NCI-H1417 treated with DMSO at 0.1 percent for 48 hours (cell line): ENCODE data around the gene CHGA.

Source experiments
- DNase-seq: peaks from one replicate; lab custom pipeline; 2025; lab: John Stamatoyannopoulos, UW

Gene CHGA, protein sequence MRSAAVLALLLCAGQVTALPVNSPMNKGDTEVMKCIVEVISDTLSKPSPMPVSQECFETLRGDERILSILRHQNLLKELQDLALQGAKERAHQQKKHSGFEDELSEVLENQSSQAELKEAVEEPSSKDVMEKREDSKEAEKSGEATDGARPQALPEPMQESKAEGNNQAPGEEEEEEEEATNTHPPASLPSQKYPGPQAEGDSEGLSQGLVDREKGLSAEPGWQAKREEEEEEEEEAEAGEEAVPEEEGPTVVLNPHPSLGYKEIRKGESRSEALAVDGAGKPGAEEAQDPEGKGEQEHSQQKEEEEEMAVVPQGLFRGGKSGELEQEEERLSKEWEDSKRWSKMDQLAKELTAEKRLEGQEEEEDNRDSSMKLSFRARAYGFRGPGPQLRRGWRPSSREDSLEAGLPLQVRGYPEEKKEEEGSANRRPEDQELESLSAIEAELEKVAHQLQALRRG

DNA sequence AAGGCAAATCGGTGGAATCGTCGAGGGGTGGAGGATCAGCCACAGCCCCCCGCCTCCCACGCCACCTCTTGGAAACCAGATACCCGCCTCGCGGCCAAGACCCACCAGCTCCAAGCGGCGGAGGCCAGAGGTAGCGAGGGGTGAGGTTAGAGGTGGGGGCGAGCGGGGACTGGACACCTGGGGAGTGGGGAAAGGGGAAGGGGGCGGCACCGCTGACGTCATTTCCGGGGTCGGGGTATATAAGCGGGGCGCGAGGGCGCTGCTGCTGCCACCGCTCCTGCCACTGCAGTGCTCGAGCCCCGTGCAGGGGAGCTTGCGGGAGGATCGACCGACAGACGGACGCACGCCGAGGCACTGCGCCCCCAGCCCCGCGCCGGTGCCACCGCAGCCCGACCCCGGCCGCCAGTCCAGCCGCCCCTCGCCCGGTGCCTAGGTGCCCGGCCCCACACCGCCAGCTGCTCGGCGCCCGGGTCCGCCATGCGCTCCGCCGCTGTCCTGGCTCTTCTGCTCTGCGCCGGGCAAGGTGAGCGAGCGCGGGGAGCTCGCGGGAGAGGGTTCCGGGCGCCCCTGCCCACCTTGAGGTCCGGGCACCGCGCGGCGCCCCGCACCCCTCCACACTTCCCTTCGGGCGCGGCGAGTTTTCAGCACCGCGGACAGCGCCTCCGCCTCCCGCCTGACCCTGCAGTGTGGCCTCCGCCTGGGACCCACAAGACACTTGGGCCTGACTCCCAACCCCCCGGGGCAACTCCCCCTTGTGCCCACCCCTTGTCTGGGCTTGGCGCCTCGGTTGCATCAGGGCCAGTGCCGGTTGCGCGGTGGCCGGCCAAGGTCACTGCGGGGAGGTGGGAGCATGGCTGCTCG lies at the start of gene CHGA:
Gene CHGA, plus strand, starts transcription at position 268 of the 861 bp plus-strand sequence. Its CDS starts 210 bp downstream, at position 478.
- peak; percentile 47 for DNase-seq

DNA sequence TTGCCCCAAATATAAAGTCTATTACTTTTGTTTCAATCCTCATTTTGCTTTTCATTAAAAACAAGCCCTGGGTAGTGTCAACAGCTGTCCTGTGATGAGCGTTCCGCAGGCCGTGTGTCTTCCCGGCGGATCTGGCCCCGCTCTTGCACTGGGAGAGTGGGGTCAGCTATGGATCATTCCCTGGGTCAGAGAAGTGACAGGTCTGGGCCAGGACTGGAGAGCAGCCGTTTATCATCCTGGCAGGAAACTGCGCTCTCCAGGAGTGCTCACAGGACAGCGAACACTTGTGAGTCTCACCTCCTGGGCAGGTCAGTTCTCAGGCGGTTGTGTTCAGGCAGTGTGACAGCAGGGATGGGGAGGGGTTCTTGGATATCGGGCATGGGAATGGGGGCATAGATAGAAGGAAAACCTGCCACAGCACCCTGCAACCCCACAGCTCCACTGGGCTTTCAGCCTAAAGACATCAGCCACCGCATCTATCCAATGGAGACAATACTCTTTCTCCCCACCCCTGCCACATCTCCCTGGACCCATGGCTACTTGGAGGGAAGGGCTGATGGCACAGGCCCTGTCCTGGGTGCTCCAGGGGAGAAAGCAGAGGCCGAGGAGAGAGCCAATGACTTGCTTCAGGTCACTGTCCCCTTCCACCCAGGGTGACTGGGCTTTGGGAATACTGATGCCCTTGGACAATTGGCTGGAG lies 47.8 kb upstream of the CHGA start:
- no peak for DNase-seq

DNA sequence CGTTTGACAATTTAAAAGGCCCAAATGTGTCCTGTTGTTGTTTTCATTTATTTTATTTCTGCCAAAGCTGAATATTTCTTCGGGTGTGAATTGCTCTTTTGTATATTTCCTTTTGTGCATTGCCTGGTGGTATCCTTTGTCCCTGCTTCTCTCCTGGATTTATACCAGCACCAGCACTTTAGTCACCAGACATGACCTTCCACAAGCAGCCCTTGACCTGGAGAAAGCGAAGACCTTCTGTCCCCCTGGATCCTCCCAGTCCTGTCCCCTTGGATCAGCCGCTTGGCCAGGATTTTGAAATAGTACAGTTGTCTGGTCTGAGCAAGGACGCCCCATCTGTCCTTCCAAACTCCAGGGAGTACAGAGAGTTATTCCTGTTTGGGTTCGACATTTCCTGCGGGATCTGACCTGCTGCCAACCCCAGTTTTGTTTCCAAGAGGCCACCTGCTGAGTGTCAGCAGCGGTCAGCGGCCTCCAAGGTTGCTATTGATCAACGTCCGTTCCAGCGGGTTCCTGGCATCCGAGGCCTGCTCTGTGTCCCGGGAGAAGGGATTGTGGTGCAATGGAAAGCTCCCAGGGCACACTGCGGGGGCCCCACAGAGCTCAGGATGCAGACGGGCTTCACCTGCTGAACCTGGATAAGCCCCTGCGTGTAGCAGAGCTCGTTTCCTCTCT lies 45.1 kb upstream of the CHGA start:
- no peak for DNase-seq

DNA sequence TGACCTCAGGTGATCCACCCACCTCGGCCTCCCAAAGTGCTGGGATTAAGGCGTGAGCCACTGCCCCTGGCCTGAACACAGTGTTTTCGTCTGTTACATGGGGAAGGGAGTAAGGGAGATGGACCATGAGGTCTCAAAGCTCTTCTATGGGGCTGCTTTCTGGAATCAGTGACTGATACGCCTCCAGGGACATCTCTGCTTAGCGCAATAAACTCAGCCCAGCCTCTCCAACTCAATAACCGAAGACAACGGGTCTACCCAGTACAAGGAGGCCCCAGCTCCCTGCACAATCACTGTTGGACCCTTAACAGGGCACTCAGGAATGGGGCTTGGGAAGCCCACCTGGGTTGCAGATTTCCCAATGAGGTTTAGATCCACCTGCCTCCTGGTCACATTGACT lies 42.6 kb upstream of the CHGA start:
- DNase-seq = no peak

DNA sequence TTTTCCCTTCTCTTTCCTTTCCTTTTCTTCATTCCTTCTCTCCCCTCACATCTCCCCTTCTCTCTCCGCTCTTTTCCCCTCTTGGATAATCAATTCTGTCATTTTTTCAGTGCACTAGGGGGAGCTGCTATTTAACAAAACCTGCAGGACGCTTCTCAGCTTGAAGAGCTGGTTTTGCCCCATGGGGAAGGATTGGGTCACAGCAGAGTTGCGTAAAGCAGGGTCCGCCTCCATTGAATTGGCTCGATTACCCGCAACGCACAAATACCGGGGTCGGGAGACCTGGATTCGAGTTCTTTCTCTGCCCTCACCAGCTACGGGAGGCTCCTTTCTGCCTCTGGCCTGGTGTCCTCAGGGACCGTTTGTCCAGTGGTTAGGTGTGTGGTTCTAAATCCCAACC lies 42.1 kb upstream of the CHGA start:
- no peak for DNase-seq

DNA sequence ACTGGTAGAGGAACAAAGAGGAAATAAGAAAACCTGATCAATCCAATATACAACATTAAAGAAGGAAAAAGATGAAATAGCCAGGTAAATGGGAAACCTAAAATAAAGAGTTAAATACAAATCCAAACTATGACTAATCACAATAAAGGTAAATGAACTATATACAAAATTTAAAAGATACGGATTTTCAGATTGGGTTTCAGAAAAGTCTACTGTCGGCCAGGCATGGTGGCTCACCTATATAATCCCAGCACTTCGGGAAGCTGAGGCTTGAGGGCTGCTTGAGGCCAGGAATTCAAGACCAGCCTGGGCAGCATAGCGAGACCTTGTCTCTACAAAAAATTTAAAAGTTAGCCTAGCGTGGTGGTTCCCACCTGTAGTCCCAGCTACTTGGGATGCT lies 39.9 kb upstream of the CHGA start:
- DNase-seq = no peak

DNA sequence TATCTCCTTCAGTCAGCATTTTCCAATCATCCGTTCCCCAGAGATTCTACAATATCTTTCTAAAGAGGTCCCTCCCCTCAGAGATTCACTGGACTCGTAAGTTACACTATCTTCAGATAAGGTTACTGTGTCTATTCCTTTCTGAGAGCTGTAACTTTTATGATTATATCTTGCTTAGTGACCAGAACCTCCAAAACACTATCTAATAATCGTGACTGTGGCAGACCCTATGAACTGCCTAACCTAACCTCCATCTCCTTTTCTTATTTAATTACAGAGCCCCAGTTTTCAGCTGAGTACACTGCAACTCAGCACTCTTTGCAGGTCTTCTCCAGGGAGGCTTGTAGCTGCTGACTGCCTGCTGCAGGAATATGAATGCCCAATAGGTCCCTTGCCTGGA lies 38.5 kb upstream of the CHGA start:
- no peak for DNase-seq

DNA sequence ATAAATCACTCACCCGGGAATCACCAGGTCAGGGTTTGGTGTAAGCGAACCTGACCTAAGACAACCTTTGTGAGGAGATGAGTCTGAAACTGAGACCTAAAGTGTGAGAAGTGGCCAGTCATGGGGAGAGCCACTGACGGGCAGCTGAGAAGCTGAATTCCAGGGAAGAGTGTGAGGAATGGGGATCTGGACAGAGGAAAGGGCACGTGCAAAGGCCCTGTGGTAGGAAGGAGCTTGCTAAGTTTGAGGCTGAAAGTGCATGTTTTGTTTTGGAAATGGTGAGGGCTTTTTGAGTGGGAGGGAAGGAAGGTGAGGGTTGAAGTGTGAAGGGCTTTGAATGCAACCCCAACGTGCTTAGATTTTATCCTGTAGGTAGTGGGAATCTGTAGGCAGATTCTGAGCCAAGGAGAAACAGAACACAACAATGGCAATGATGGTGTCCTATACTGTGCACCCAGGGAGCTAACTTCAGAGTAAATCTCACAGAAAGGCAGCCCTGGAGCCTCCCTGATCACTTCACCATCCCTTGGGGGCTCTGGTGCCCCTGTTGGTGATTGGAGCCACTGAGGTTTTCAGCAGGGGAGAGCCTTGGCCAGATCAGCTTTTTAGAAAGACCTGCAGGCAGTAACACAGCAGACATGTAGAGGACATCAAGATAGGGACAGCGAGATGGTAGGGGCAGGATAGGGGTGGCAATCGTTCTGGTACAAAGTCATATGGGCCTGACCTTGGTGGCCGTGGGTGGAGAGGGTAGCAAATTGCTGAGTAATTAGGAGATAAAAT lies 37.5 kb upstream of the CHGA start:
- no peak for DNase-seq

DNA sequence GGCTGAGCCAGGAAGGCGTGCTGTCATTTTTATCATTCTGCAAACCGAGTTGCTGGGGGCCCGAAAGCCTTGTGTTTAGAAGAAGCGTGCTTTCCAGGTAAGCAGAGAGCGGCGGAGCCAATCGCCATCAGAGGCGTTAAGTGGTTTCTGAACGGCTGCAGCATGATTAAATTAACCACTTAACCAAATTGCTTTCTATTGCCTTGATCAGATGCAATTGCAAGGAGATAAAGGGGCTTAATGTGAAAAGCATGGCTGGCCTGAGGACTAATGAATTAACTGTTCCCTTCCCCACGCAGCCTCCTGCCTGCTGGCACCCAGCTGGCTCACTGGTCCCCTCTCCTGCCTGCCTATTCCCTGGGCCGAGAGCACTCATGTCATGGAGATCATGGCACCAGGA lies 36.6 kb upstream of the CHGA start:
- peak; percentile 94 for DNase-seq

DNA sequence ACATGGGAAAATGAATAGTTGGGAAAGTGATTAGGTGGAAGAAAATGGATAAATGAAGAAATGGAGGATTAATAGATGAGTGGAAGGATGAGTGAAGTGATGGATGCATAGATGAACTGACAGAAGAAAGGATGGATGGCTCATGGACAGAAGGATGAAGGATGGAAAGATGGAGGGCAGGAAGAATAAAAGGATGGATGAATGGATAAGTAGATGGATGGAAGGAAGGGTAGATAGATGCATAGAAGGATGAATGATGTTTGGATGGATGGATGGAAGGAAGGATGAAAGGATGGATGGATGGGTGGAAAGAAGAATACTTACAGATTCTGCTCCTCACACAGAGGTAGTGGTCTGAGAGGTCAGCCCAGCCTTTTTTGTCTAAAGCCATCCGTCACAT lies 35.8 kb upstream of the CHGA start:
- DNase-seq = no peak

DNA sequence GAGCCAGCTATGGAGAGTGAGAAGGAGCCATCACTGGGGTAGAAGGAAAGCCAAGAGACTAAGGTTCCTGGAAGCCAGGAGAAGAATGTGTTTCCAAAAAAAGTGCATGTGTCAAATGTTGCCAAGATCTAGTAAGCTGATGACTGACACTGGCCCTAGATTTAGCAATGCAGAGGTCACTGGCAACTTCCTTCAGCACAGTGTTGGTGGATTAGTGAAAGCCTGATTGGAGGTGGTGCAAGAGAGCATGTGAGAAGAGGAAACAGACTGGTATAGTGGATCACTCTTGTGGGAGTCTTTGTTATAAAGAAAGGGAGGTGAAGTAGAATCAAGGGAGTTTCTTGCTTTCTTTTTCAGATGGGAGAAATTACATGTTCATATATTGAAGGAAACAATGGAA lies 34.1 kb upstream of the CHGA start:
- no peak for DNase-seq

DNA sequence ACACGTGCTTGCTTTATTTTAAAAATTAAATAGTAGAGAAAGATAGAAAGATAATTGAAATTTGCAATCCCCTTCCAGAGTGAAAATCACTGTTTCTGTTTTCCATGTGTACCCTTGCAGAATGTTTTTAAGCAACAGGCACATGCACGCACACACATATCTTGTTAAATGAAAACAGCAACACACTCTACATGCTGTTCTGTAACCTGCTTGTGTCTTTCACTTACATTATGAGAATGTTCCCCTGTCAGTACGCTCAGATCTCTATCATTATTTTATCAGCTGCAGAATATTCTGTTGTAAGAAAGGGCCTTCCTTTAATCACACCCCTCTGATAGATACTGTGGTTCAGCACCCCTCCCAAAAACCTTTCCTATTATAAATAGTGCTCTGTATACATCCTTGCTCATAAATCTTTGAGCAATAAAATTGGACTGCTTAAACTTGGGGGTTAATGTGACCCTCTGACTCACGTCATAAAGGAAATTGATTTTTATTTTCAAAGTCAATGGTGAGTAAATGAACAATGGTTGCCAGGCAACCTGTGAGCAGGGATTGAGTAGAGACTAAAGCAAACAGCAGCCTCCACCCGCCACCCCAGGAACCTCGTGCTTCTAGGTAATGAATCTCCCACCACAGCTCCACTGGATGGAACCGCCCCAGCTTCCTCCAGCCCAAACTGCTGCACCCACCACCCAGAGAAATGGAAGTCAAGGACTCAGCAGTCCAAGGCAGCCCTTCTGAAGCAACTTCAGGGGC lies 31.9 kb upstream of the CHGA start:
- peak; percentile 87 for DNase-seq

DNA sequence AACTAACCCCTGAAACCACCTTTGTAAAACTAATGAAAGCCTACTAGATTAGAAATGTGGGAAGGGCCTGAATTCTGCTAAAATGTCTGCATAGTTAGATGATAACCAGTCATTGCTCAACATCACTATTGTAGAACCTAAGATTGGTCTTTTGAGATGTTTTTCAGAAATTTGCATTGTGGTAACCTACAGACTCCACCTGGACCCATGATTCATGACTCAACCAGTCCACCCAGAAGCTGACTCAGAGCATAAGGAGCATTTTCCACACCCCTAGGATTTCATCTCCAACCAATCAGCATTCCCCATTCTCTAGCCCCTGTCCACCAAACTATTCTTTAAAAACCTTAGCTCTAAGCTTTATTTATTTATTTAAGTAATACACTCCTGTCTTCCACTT lies 30.4 kb upstream of the CHGA start:
- no peak for DNase-seq

DNA sequence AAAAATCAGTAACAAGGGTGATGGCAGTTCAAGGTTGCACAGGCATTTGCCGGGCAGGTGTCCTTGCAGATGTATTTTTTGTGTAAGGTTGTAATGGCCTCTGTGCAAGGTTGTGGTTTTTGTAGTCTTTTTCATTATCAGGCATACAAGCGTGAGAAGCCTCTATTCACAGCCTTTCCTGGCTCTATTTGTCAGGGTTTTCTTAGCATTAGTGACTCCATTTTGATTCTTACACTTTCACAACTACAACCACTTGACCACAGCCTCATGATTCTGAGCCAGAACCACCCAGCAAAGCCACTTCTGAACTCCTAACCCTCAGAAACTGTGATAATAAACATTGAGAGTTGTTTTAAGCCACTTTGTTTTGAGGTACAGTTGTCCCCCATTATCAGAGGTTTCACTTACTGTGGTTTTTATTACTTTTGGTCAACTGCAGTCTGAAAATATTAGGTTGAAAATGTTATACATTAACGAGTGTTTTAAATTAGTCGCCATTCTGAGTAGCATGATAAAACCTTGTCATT lies 27.5 kb upstream of the CHGA start:
- DNase-seq = no peak

DNA sequence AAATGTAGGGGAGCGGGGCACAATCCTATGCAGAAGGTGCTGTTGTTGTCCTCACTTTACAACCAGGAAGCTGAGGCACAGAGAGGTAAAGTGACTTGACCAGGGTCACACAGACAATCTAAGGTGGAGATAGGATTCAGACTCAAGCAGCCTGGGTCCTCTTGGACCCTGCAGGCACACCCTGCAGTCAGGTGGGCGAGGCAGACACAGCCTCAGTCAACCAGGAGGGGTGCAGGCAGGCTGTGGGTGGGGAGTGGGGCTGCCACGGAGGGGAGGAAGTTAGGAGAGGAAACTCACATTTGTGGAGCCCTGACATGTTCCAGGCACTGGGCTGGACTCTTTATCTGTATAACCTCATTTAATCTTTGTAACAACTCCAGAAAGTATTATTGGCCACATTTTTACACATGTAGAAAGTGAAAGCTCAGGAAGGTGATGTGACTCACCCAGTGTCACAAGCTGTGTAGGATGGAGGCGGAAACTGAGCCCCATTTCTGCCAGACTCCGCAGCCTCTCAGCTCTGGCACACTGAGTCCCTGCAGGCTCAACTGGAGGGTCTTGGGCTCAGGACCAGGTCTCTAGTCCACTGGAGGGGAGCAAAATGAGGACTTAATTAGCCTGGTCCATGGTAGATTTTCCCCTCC lies 24.9 kb upstream of the CHGA start:
- no peak for DNase-seq

DNA sequence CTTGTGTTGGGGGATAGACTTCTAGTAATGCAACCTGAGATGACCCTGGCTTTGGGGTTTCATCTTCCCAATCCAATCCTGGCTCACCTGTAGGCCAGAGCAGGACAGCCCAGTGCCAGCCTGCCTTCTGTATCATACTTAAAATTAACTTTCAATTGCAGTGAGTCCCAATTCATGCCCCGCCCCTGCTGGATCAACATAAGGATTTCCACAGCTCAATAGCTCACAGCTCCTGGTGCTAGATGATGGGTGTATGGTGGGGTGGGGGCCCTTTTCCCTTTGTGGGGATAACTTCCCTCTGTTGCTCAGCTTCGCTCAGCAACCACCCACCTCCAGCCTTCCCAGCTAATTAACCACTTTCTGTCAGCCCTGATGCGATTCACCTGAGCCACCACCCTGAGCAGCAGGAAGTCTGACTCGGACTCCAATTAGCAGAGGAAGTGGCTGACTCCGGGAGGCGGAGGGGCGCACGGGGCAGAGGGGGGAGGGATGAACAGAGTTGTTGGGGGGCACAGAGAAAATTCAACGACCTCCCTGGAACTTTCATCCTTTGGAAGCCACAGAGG lies 24.3 kb upstream of the CHGA start:
- DNase-seq = no peak

DNA sequence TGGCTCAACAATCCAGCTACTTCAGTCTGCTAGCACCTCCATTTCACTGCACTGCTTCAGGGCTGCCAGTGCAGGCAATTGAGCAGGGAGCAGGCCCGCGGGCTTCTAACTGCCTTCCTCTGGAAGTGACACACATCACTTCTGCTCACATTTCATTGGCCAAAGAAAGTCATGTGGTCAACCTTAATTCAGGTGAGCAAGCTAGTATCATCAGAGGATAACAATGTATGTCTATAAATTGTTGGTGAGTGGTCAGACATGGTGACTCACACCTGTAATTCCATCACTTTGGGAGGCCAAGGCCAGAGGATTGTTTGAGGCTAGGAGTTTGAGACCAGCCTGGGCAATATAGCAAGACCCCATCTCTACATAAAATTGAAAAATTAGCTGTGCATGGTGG lies 22.3 kb upstream of the CHGA start:
- DNase-seq = no peak

DNA sequence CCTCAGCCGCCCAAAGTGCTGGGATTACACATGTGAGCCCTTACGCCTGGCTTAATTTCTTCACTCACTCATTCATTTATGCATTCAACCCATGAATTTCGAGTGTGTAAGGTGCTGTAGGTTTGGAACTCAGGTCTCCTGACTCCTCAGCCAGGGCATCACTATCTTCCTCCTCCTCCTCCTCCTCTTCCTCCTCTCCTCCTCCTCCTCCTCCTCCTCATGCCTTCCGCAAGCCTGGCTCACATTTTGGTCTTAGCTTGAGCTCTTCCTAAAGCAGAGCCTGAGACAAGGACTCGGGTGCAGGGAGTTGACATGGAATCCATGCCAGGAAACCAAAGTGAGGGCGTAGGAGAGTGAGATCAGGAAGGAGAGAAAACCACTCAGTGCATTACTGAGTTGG lies 20.8 kb upstream of the CHGA start:
- DNase-seq = no peak

DNA sequence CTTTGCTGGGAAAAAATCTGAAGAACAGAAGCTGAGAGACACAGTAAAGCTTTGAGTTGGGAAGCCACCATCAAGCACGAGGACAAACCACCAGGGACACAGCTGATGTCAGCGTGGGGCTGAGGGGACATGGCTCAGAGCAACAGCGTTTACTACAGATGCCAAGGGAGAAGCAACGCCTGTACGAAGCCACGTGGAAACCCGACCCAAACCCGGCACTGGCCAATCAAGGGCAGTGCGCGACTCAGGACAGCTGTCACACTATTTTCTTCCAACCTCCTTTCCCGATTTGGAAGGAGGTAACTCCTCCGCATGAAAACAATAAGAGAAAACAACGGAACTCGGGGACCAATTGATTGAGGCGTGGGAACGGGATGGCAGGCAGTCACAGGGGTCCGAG lies 20.2 kb upstream of the CHGA start:
- no peak for DNase-seq
